Stimulated activated CD4-positive, alpha-beta T cell treated with anti-CD3 and anti-CD28 coated beads, TNF-alpha, amount 100 ng/mL, for 4 hours (primary cell): Measurements from ENCODE around the gene FBN1.

Experiments
- DNase-seq, 3 experiments: peaks; one replicate each; pipeline ENCODE4 v3.0.0-alpha.2; 2020; ENCODE audit warnings: low read depth in 3 of 3

FBN1 gene

DNA sequence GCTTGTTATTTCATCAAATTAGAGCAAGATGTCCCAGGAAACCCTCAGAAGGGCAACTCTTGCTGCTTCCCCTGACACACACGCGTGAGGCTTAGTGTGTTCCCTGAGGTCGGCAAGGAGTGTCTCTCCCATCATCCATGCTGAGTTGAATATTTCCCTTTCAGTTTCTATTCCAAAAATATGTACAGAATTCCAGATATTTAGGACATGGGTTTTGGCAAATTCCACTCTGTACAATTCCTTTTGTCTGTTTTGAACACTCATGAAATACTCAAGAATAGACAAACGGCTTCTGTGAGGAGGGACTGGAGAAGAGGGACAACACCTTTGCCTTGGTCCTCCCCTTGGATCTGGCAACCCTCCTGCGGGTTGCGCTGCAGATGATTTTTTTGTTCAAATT lies 176.2 kb downstream of the FBN1 start:
- DNase-seq: no peak

DNA sequence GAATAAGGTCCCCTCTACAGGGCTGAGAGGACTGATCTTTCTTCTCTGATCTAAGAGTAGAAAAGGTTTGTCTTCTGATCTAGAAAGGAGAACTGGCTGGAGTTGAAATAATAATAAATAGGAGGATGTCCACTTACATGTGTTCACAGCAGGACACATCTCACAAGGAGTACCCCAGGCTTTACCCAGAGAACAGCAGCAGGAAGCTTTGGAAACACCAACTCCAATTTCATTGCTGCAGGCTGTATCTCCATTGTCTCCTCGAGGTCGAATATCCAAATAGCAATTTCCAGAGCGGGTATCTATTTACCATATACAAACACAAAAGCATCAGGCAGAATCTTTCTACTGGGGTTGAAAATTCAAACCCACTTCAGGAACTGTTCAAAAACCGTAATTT lies 177.7 kb downstream of the FBN1 start:
- no peak for DNase-seq

DNA sequence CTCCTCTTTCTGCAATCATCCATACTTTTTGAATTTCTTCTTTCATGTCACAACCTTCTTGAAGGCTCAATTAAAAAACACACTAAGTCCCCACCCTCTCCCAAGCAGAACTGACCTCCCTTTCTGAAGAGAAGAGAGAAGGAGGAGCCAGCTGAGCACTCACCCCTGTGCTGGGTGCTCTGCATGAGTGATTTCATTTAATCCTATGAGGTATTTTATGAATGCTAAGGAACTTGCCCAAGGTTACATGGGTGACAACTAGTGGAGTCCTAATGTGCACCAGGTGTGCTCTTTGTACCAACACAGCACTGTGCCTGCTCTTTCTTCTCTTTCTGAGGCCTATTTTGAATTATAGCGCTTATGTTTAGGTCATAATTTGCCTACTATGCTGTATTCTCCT lies 178.7 kb downstream of the FBN1 start:
- no peak for DNase-seq

DNA sequence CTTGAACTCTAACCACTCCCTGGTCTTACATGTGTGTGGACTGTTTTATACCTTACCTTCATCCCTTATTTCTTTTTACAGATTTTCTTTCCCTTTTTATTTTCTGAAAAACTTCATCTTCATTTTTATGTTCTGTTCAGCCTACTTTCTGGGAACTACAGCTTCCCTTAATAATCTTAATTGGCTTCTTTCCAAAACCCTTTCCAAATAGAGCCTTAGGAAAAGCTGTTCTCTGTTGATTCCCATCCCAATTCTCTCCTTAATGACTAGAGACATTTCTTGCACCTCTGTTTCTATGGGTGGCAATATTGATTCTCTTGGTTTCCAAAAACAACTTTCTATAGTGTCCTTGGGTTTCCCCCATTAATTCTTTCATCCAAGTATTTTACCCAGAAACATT lies 179.4 kb downstream of the FBN1 start:
- DNase-seq: no peak

DNA sequence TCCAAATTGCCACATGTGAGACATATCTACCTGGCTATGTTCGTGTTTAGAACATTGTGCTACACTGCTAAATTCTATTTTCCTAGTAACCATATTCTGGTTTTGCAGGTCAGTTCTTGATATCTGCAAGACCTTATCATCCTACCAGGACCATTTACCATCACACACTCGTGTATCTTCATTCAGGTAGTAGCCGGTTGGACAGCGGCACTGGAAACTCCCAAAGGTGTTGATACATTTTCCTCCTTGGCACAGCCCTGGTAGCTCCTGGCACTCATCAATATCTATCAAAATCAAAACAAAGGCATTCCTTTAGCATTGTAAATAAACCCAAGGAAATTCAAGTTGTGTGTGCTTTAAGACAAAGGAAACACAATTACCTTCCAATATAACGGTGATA lies 180.1 kb downstream of the FBN1 start:
- DNase-seq: no peak

DNA sequence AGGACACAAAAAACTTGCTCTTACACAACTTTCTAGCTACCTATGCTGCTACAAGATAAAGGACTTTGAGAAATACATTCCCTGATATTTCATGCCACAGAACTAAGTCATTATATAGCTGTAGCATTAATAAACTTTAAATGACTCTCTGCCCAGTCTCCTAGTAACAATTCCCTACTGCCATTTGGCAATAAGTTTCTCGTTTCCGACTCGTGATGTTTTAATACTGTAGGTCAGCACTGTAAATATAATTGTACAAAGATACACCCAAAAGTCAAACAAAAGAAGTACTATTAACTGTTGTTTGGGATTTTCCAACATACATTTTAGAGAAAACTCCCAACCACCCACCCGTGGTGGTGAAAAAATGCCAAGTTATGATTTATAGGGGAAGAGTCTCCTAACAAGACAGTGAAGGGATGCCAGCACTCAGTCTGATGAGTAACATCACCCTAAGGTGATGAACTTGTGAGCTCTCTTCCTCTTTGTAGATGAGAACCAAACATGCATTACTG lies 182.1 kb downstream of the FBN1 start:
- no peak for DNase-seq

DNA sequence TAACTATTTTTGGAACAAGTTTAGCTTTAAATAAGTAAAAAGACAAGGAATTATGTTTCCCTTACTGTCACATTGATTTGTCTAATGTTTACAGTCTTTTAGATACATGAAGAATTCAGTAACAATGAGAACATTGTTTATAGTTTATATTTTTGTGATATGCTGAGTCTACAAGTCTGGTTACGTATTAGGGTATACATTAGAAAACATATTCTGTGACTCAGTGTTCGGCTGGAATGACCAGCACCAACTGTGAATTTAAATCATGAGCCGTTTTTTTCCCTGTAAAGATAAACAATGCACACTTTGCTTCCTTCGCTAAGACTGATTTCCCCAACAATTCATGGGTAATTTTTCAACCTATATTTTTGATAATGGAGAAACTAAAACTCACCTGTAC lies 182.8 kb downstream of the FBN1 start:
- no peak for DNase-seq

DNA sequence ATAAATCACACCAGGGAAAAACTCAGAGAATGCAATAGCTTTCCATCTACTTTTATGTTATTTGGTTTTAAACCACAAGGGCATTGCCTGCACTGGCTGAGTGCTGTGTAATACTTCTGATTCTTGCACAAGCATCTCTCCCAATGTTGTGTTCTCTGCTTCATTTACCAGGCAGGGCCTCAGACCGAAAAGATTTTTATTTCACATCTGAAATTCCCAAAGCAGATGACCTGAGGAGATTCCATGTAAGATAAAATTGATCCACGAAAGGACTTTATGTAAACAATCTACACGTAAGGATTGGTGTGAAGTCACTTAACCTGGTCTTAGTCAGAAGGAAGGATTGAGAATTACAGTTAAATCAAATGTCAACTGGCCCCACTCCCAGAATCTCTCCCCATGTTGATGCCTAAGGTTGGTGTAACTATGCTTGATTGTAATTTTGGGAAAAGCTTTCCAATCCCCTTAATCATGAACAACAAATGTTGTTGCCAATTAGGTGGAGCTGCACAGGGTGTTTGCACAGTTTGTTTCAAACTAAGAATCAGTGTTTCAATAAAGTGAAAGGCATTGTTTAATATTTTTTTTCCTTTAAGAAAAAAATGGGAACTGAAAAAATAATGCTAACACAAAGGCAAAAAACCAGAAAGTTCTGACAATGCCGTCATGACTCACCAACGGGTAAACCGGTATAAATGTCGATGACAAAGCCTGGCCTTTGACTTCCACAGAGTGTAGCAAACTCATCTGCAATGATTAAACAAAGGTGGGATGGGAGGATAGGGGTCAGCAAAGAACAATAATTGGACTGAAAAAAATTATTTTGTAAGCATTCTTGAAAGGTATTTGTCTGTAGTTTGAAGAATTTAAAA lies 185.7 kb downstream of the FBN1 start:
- DNase-seq: no peak

DNA sequence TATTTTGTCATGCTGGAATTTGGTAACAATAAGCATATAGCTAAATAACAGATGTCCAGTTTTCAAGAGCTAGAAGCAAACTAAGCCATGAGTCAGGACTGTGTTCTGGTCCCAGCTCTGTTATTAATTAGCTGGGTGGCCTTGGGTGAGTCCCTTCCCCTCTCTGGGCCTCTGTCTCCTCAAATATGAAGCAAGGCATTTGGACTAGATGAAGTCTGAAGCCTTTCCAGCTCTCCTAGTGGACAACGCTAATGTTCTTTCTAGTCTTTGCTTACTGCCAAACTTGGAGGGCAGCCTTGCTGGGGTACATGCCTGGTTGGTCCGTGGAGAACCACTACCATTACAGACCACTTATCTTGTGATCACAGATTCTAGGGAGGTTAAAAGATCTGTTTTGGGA lies 186.6 kb downstream of the FBN1 start:
- DNase-seq: no peak

DNA sequence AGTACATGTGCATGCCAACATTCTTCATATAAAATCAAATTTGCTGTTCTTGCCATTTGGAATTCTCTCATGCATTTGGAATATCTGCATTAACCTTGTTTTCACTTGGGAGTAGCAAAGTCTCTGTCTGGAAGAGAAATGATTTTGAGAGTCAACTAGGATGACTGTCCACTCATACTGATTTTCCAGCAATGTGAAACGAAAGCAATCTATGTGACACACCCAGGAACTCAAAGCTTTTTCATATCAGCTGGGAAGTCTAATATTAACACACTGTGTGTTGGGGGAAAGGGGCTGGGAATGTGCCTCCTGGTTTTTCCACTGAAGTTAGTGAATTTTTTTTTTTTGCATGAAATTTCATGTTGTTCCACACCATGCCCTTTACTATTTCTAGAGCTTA lies 189.4 kb downstream of the FBN1 start:
- DNase-seq: no peak

DNA sequence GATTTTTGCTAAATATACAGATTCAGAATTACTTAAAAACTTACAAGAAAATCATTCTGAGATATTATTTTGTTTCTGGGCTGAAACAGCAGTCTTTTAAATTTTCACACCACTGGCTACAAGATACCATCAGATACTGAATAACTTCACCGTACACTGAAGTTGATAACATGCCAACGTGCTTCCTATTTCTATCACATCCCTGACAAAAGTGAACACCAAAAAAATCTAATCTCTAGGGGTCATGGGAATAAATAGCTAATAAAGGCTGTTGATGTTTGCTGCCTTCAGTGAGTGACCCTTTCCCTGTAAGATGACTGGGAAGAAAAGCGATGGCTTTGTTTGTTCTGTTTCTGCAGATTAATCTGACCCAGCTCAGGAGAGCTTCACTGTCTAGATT lies 193.8 kb downstream of the FBN1 start:
- DNase-seq: no peak

DNA sequence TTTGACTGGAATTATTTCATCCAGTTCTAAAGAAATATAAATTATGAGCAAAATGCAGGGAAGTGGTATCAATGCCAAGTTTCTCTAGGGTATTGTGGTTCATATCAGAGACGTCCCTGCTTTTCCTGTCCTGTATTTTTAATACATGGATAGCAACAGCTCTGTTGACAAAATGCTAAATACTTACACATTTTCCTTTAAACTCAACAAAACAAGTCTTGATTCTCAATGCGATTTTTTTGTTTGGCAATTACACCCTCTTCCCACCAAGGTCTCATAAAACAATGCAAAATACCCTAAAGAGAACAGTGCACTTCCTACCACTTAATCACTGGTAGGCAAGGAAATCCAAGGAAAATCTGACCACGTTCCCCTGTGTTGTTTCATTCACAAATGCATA lies 194.3 kb downstream of the FBN1 start:
- no peak for DNase-seq

DNA sequence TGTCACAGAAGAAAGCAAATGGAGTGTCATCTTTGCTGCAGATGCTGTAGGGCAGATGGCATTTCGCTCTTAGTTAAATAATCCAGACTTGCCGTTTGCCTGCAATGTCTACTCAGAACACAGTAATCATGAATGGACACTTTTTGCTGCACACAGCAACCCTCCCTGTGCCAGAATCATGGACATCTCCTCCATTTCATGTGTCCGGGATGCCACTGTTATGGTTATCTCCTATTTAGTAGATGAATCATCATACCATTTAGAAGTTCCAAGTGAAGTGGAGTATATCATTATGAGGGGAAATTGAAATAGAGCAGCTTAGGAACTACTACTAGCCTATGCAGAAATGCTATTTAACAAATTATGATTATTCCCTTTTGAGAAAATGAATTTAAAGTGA lies 195.8 kb downstream of the FBN1 start:
- no peak for DNase-seq

DNA sequence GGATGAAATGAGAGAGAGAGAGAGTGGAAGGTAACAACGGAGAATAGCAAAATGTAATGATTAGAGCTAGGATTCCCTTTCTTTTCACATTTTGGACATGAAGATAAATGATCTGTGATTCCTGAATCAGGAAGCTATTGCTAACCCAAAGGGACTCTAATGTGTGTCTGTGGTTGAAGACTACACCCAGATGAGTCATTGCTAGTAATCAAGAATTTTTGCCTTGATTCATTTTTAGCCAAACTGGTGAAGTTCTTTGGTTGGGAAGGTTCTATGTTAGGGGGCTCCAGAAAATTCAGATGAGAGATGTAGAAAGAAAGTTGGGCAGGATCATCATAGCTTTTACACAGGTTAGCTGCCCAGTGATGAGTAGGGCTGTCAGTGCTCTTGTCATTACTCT lies 197.9 kb downstream of the FBN1 start:
- no peak for DNase-seq

DNA sequence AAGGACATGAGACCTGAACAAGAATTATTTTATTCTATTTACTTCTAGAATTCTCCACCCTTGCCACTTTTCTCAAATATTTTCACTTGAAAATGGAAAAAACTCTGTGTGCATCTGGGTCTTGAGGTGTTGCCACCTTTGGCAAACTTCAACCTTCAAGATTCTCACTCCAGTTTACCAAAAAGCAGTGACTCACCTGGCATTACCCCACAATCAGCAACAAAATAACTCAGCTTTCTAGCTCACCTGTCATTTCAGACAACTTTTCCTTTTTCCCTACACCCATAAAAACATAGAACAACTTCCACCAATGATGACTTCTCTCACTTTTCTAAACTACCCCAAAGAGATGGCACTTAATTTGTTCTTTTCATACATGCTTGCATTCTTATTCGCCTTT lies 198.5 kb downstream of the FBN1 start:
- no peak for DNase-seq

DNA sequence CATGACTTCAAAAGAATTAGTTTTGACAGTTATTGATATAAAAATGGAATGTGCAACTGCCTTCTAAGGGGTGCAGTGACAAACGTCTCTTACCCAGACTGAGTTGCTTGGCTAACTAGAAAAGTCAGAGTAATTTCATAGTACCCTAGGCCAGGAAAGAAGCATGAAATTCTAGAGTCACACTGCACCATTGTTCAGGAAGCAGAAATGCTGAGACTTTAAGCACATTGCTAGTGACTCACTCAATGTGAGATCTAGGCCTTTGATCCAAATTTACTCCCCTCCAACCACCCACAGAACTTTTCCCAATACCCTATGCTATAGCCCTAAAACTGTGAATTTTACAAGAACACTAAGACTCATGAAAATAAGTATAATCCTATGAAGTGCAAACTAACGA lies 203.5 kb downstream of the FBN1 start:
- DNase-seq: no peak

DNA sequence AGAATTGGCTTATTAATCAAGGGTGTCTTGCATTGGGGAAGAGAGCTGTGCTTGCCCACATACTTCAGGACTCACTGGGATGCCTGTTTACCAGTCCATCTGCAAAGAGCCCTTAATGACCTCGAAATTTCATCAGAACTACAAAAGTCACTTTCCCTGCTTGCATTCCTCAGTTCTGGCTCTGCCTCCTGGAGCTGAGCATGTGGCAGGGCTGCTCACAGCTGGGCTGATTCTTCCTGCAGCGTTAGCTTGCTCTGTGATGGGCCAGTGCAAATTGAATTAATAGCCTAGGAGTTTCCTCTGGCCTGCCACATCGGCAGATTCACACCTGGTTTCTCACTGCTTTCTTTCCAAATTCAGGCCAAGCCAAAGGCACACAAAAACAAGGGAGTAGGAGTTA lies 205.4 kb downstream of the FBN1 start:
- no peak for DNase-seq

DNA sequence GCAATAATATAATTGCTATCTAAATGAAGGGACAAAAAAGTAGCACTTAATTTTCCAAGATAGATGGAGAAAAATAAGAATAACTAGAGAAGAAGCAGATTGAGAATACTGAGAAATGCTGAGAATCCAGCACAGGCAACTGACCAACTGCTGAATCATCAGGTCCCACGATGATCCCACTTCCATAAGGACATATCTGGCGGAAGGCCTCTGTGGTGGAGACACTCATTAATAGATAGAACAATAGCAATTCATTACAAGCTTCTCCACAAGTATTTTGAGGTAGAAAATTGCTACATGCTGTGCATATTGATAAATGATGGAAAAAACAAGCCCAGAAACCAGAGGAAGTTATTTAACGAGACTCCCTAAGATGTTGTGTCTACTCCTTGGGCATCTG lies 208.3 kb downstream of the FBN1 start:
- no peak for DNase-seq

DNA sequence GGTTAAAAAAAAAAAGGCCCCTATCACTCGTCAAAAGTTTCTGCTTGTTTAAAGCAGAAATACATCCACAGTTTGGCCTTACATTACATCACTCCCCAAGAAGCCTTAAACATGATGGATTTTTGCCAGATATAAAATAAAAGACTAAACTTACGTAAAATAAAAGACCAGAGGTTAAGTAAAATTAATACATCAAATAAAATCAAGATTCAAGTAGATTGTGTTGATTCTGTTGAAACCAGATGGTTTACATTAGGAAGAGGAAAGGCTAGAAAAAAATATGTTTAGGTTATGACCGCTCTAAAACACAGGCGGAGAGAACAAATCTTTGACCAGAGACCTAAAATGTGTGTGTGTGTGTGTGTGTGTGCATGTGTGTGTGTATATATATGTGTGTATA lies 210.2 kb downstream of the FBN1 start:
- no peak for DNase-seq

DNA sequence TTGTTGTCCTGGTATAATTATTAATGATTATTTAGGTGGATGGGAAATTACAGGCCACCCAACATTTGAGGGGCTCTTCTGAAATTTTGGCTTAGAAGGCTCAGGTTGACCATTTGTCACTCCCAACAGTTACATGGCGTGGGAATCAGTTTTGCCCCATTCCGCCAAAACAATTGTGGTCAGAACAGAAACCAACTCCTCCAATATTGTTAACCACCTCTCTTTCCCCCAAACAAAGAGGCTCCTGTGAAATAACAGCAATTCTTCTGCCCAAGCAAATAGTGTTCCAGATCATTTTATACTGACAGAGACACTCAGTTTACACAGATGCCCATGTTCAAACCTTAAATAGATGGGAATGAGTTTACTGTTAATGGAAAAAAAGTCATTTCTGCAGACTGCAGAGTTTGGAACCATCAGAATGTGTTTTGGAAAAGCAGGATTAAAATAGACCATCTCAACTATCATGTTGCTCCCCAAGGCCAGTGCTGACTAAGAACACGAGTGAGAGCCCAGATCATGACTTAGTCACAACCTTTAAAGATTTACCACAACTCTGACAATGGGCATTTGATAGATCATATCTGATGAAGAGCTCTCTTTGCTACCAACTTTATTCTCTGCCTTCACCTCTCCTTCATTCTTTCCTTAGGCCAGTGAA lies 212.2 kb downstream of the FBN1 start:
- DNase-seq: no peak

DNA sequence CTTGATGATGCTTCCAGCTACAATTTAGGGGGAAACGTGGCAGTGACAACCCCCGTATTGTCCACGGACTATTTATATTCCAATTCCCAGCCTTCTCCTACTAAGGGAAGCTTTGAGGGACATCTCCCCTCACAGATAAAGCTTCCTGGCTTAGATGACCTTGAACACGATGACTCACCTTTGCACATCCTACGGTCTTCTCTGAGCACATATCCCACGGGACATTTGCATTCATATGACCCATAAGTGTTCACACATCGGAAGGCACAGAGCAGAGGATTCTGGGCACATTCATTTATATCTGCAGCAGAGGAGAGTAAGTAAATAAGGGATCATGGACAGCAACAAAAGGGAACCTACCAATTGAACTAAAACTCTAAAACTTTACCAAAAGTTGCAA lies 212.8 kb downstream of the FBN1 start:
- no peak for DNase-seq

DNA sequence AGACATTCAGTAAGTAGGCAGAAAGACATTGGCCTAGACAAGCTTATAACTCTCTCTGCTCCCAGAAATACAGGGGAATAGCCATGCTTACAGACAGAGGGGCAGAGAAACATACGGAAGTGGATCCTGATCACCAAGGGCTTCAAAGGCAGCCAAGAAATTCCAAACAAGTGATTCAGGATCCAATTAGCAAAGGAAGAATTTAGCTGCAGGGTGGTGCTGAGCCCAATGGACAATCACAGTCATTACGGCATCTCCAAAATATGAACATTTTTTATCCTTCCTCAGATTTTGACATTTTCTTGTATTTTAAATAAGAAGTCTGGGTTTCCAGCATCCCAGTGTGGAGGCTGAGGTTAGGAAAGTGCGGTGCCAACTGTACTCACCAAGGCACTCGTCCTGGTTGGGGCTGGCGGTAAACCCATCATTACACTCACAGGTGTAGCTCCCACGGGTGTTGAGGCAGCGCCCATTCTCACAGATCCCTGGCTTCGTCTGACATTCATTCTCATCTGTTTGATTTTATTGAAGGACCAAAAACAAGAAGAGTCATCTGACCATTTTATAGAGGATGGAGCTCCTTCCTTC lies 217.5 kb downstream of the FBN1 start:
- no peak for DNase-seq

DNA sequence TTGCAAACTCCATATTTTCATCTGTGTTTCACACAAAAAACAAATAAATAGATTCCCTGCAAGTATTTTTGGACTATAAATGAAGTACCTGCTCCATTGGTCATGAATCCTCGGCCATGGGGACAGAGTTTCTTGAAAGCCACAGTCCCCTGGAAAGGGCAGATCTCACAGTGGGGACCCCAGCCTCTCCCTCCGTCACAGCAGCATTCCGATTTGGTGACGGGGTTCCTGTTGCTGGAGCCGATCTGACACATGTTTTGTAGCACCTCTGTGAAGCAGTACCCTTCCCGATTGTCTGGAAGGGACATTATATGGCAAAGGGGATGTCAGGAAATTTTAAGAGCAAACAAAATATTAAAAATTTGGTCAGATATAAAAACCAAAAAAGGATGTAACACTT lies 218.0 kb downstream of the FBN1 start:
- no peak for DNase-seq
